GM18909 (cell line): ENCODE results near the gene ISM2.
"Not testable (repeated sequence)": the region's sequence is repeated elsewhere in the genome, so short reads cannot be mapped to it uniquely, and the experiment has no call there.

Source experiments
- ATAC-seq: cut with Tn5 transposase; IDR thresholded peaks from one replicate; pipeline ENCODE4 v1.9.1; 2021; ENCODE audit warnings: mild to moderate bottlenecking; ENCODE audit not compliant: unreplicated experiment, poor library complexity

The ISM2 gene

DNA sequence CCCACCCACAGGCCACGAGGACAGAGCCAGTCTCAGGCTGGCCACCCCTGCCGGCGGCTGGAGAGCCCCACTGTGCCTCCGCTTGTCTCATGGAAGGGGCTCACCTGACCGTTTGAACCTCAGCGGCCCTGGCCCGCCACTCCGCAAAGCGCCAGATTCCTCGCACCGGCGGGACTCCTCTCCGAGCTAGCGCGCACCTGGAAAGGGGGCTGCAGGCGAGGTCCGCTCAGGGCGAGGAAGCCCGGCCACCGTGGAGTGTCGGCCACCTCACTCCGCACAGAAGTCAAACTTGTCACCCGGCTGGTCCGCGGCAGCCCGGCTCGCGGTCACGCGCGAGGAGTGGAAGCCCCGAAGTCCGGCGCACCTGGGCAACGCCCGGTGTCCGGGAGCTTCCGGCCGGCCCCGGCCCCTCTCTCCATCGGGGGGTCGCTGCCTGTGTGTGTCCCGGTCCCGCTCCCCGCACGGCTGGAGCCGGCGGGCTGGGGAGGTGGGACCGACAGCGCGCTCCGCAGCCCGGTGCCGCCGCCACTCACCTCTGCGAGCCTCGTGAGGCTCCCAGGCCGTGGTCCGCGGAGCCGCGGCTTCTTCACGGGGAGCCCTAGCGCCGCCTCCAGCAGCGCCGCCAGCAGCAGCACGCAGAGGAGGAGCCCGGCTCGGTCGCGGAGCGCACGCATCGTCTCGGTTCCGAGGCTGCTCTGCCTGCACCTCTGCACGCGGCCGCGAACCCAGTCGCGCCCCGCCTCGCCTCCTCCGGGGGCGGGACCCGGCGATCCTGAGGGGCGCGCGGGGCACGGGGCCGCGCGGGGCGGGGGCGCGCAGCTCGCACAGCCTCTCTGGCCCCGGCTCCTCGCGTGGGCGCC, at the start of gene ISM2:
TSS of gene ISM2 (minus strand) at position 697 of the 860 bp plus-strand sequence. CDS start at position 674, 23 bp downstream.
- peak; percentile 59 for ATAC-seq

- no peak for ATAC-seq
These were observed 49.0 kb upstream of the ISM2 start for GRCh38 chr14:77547512-77548180.

DNA sequence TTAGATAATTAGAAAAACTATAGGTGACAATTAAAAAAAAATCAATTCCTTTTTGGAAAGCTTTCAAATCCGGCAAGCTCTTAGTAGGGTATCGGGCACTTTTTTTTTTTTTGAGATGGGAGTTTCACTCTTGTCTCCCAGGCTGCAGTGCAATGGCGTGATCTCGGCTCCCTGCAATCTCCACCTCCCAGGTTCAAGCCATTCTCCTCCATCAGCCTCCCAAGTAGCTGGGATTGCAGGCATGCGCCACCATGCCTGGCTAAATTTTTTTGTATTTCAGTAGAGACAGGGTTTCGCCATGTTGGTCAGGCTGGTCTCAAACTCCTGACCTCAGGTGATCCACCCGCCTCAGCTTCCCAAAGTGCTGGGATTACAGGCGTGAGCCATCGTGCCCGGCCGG, 46.6 kb upstream of the ISM2 start:
- not testable (repeated sequence) for ATAC-seq

DNA sequence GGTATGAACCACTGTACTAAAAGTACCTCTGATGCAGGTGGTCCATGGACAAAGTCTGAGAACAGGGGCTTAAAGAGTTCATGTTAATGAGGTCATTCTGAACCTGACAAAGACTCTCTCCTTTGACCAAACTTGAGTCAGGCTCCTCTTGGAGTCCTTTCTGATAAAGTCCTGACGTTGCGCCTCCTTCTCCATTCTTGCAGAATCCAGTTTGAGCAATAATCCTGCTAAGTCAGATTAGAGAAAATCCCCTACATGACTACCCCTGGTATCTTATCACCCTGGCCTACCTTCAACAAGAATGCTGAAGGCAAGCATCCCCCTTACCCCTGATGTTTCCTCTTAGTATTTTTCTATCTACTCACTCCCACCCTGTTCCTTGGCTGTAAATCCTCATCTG, 46.0 kb upstream of the ISM2 start:
- no peak for ATAC-seq

DNA sequence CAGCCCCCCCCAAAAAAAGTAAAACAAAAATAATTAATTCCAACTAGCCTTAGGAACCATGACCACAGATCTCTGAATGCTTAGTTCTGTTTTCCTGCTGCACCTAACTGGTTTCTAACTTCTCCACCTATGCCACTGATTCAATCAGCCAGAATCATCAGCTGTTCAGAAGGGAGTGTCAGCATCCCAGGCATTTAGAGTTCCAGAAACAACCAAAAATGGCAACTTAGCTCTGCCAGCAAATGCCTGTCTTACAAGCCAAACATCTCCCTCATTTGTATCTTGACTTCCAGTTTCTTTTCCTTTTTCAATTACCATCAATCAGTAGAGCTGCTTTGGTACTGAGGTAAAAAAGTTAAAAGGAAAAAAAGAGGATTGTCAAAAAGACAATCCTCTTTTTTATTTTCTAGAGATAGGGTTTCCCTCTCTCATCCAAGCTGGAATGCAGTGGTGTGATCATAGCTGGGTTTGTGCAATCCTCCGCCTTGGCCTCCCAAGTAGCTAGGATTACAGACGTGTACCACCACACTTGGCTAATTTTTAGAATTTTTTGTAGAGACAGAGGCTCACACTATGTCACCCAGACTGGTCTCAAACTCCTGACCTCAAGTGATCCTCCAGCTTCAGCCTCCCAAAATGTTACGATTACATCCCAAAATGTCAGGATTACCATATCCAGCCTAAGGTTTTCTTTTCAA, 45.2 kb upstream of the ISM2 start:
- no peak for ATAC-seq

- no peak for ATAC-seq
These were observed 44.6 kb upstream of the ISM2 start for GRCh38 chr14:77543240-77543551.

DNA sequence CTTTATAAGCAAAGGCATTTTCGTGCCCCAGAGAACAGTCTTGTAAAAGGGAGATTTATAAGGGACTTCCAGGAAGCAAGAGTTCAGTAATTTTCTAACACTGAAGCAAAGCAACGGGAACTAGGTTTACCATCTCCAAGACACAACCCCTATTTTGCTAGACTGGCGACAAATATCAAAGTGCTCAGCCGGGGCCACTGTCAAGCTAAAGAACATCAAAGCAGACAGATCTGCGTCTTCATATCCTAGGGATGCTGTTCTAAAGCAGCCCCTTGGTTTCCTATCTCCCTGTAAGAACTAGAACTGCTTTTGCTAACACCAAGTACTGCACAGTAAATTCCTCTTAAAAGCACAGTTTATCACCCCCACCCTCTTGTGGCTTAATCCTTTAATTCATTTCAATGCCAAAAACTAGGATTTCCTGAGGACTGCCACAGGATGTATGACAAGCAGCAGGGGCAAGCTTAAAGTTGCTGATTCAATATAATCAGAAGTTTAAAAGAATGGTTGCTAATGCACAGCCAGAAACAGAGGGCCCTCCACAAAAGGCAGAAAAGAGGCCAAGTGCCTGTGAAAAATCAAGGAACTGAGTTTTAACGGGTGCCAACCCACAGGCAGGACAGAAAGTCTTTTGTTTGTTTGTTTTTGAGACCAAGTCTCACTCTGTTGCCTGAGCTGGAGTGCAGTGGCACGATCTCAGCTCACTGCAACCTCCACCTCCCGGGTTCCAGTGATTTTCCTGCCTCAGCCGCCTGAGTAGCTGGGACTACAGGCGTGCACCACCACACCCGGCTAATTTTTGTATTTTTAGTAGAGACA, 44.0 kb upstream of the ISM2 start:
- ATAC-seq = no peak

- ATAC-seq = peak; percentile 76
These were observed 43.3 kb upstream of the ISM2 start for GRCh38 chr14:77541905-77542304.

DNA sequence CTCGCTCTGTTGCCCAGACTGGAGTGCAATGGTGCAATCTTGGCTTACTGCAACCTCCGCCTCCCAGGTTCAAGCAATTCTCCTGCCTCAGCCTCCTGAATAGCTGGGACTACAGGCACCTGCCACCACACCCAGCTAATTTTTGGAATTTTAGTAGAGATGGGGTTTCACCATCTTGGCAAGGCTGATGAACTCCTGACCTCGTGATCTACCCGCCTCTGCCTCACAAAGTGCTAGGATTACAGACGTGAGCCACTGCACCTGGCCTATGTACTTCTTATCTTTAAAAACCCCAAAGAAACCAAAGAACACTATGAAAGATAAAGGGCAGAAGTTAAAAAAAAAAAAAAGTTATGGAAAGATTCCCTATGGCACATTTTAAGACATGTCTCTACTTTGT, 38.3 kb upstream of the ISM2 start:
- not testable (repeated sequence) for ATAC-seq

- ATAC-seq = no peak
These were observed 32.5 kb upstream of the ISM2 start for GRCh38 chr14:77531071-77531470.

DNA sequence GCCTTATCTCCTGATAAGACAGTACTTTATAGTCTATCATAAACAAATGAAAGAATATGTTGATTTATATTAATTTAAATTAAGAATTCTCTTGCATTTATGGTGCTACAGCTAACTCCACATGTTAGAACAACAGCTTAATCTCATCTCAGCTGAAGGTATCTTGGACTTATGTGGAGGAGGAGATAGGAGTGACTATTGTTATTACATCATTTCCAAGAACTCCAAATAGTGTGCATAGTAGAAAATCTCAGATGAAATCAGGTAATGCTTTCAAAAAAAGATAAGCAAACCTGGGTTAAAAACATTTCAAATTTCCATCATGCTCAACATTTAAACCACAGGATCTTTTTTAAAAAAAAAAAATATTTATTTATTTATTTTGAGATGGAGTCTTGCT, 31.3 kb upstream of the ISM2 start:
- no peak for ATAC-seq

DNA sequence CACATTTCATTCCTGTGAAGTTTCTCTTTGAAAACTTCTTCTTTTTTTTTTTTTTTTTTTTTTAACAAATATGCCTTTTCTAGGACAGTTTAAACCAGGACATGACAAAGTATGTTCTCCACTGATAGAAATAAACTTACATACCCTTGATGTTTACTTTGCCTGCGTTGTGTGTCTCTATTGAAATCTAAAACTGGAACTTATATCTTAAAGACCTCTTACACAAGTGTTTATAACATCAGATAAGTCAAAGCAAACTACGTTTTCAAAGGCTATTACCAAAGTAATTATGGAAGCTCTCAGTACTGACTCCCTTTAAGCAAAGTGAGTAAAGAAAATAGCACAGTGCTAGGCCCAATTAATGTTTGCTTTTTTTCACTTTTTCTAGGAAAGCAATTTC, 30.6 kb upstream of the ISM2 start:
- ATAC-seq = no peak

DNA sequence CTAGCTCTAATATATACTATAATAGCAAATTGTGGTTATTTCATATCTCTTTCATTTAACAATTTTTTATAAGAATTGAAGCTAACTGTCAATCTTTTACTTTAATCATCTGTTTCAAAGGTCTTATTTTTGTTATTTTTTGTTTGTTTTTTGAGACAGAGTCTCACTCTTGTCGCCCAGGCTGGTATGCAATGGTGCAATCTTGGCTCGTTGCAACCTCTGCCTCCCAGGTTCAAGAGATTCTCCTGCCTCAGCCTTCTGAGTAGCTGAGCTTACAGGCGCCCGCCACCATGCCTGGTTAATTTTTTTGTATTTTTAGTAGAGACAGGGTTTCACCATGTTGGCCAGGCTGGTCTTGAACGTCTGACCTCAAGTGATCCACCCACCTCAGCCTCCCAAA, 30.1 kb upstream of the ISM2 start:
- not testable (repeated sequence) for ATAC-seq

DNA sequence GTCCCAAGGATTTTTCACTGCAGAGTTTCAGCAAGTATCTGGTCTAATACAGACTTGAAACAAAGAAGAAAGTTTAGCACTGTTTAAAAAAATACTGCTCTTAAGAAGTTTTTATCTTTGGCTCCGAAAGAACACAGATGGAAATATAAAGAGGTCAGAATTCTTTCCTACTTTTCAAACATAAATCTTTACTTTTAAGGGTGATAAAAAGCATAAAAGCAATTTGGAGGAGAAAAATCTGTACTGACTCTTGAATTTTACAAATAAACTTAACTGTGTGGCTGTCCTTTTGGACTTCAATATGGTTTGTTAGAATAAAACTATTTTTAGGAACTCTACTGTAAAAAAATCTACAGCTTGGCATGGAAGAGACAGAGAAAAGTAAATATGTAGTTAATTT, 27.6 kb upstream of the ISM2 start:
- no peak for ATAC-seq

- no peak for ATAC-seq
These were observed 25.9 kb upstream of the ISM2 start for GRCh38 chr14:77524536-77524935.

DNA sequence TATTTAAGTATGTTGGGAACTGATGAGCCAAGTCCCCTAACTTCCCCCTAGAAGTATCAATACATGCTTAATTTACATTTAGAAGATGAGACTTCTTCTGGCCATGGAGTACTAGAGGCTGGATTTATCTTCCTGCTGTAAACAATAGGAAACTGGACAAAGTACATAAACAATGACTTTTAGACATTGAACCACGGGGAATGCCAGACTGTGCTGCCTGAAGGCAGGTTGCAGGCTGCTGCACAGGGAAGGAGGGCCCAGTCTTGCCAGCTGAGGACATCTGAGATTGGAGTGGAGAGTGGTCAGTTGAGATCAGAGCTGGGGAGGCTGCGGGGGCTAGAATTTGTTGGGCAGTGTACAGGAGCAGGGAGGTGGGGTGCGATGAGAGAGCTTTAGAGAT, 24.5 kb upstream of the ISM2 start:
- no peak for ATAC-seq

DNA sequence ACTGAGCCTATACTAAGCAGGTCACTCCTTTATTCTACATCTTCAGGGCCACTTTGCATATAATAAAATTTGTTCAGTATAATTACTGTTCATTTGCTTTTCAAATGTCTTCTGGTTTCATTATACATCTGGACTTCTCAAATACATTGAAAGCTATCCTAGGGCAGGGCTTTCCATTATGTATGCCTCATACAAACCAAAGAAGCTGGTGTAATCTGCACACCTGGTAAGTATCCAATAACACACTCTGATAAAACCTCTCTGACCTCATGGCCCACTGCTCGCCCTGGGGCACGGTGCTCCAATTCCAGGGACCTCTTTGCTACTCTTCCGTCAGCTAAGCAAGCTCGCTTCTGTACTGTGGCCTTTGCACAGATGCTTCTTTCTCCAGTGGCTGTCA, 21.9 kb upstream of the ISM2 start:
- no peak for ATAC-seq

DNA sequence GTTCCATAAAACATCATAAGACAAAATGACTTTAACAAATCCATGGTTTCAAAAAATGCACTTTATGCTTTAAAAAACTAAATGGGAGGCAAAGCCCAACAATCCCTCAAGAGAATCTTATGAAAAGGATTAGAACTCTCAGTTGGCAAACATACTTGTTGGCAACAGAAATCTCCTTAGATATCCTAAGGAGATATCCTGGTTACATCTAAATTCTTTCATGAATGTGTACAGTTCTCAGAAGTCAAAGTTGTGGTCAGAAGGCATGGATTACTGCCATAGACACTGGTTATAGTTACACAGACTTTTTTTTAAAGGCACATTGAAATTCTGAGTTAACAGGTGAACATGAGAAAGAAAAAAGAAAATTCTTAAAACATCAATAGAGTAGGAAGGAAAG, 17.5 kb upstream of the ISM2 start:
- ATAC-seq = no peak

DNA sequence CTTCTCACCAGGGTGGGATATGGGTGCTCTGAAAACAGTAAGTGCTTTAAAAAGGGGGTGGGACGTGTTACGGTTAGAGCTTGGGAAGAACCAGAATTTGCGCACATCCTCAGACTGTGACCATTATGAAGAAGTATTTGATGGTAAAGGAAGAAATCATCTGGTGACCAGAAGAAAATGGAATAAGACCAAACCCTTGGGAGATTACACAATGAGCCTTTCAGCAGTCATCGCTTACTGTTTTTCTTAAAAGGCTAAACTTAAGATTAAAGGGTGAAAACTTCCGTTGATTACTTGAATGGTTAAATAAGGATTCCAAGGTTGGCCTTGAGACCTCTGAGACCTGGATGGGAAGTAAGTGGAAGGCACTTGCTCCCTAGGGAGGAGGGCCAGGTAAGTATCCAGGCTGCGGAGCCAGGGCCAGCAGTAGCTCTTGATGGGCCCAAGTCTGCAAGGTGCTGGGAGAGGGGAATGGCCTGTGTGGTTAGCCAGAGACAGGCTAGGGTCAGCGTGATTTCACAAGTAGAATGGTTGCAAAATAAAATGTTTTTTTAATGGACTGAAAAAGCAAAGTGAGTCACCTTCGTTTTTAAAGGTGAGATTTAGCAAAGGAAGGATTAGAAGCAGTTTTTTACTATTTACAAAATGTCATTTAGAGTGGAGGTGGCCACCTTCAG, 13.0 kb upstream of the ISM2 start:
- no peak for ATAC-seq

GRCh38 chr14:77509366-77509765, 10.8 kb upstream of the ISM2 start:
- ATAC-seq = no peak
